Fibroblast of mammary gland (primary cell): Measurements from ENCODE around the gene MRPL36.
"Not testable (repeated sequence)": the region's sequence is repeated elsewhere in the genome, so short reads cannot be mapped to it uniquely, and the experiment has no call there.

Experiments
- DNase-seq: peaks from one replicate; pipeline ENCODE4 v3.0.0-alpha.2; 2010; ENCODE audit warnings: low read depth
- H3K4me3 ChIP-seq: 2 replicates; pipeline ENCODE4 v1.5.1; 2011; ENCODE audit warnings: low read depth, mild to moderate bottlenecking, low read length, moderate library complexity; ENCODE audit not compliant: control insufficient read depth
- CTCF ChIP-seq: conservative IDR thresholded peaks from 2 replicates; pipeline ENCODE4 v1.5.1; 2011; ENCODE audit warnings: low read depth, low read length, inconsistent platforms; ENCODE audit not compliant: control insufficient read depth, insufficient read depth

MRPL36 gene

GRCh38 chr5:1819458-1819857, 19.8 kb upstream of the MRPL36 start:
- DNase-seq = no peak
- TF ChIP-seq CTCF = no peak

GRCh38 chr5:1818784-1819183, 19.1 kb upstream of the MRPL36 start:
- H3K4me3 ChIP-seq = no peak overlapping the region
- DNase-seq = no peak
- no peak for TF ChIP-seq CTCF

More at GRCh38 chr5:1819458-1819857, 19.8 kb upstream of the MRPL36 start:
- H3K4me3 ChIP-seq = no peak overlapping the region

- DNase-seq = no peak
- H3K4me3 ChIP-seq = no peak overlapping the region
- no peak for TF ChIP-seq CTCF
Measured at GRCh38 chr5:1817261-1818043, 17.8 kb upstream of the MRPL36 start.

GRCh38 chr5:1816495-1817089, 17.0 kb upstream of the MRPL36 start:
- DNase-seq = not testable (repeated sequence)

GRCh38 chr5:1815881-1816292, 16.2 kb upstream of the MRPL36 start:
- H3K4me3 ChIP-seq = no peak overlapping the region
- TF ChIP-seq CTCF = no peak
- DNase-seq = no peak

More at GRCh38 chr5:1816495-1817089, 17.0 kb upstream of the MRPL36 start:
- not testable (repeated sequence) for H3K4me3 ChIP-seq

GRCh38 chr5:1815071-1815786, 15.6 kb upstream of the MRPL36 start:
- H3K4me3 ChIP-seq = no peak overlapping the region
- no peak for TF ChIP-seq CTCF
- DNase-seq = no peak
